GM21786 (cell line): ENCODE data around the gene THOC6.

Experiments
- ATAC-seq: cut with Tn5 transposase; IDR thresholded peaks from one replicate; pipeline ENCODE4 v1.9.1; 2021; ENCODE audit not compliant: unreplicated experiment

The THOC6 gene

GRCh38 chr16:2991566-2992261 lies 32.1 kb upstream of the THOC6 start:
- ATAC-seq, result no peak

GRCh38 chr16:2992383-2993081 lies 31.3 kb upstream of the THOC6 start:
- no peak for ATAC-seq

DNA sequence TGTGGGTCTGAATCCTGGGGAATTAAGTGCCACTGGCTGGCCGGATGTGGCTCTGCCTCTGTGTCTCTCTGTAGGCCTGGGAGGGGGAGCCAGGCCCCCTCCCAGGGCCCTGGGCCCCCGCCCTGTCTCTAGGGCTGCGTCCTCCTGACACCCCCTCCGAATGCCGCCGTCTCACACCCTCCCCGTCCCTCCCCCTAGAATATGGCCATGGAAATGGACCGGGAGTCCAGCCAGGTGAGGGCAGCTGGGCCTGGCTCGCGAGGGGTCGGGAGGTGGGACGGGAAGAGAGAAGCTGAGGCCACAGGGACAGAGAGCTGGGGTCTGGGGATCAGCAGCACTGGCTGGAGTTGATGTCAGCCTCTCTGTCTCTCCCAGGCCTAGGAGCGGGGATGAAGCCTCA lies 27.5 kb upstream of the THOC6 start:
- ATAC-seq, result no peak

DNA sequence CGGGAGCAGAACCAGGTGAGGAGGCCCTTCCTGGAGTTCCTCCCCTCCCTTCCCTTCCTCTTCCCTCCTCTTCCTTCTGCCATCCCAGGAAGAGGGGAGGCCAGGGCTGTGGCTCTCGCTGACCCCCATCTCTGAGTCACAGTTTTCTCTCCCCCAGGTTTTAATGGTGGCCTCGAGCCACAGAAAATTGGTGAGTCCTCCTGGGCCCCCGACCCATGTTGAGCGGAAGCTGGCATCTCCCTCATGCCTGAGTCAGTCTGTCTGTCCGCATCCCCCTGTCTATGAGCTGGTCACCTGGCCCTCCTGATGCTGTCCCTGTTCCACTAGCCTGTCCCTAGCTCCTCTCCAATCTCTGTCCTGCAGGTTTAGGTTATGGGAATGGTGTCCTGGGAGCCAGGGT lies 23.9 kb upstream of the THOC6 start:
- ATAC-seq, result no peak

- ATAC-seq, result no peak
Observed at GRCh38 chr16:3000540-3000939, 23.3 kb upstream of the THOC6 start.

DNA sequence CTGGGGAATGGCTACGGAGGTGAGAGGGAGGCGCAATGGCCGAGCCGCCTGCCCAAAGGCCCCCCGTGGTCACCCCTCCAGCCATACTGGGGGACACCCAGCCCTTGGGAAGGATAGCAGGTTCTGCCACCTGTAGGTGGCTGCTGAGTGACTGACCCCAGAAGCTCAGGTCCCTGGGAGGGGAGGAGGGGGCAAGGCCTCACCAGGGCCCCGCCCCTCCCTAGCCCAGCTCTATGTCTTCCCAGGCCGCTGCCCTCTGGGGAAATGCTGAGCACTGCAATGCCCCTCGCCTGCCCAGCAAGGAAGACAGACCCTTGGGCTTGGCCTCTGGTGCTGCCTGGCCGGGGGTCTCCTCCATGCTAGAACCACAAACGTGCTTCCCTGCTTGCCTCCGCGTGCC lies 22.5 kb upstream of the THOC6 start:
- no peak for ATAC-seq

DNA sequence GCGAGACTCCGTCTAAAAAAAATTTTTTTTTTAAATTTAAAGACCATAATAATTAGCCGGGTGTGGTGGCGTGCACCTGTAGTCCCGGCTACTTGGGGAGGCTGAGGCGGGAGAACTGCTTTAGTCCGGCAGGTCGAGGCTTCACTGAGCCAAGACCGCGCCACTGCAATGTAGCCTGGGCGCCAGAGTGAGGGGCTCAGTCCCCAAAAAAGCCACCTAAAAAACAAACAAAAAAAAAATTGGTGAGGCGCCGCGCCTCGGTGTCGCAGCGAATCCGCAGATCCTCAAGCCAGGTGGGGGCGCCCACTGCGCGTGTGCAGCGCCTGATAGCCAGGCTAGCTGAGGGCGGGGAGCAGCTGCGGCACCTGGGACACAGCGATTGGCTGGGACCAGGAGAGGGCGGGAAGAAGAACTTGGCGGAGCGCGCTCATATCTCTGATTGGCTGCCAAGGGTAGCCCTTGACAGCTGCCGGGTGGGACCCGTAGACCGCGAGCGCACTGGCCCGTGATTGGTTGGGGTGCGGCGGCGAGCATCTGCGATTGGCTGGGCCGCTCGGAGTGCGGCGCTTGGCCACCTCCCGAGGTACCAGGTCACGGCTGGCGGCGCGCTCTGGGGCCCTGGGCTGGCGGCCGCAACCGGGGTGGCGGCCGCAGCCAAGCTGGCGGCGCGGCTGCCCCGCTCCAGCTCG lies 20.1 kb upstream of the THOC6 start:
- peak; percentile 98 for ATAC-seq

GRCh38 chr16:3004319-3004718 lies 19.5 kb upstream of the THOC6 start:
- no peak for ATAC-seq

DNA sequence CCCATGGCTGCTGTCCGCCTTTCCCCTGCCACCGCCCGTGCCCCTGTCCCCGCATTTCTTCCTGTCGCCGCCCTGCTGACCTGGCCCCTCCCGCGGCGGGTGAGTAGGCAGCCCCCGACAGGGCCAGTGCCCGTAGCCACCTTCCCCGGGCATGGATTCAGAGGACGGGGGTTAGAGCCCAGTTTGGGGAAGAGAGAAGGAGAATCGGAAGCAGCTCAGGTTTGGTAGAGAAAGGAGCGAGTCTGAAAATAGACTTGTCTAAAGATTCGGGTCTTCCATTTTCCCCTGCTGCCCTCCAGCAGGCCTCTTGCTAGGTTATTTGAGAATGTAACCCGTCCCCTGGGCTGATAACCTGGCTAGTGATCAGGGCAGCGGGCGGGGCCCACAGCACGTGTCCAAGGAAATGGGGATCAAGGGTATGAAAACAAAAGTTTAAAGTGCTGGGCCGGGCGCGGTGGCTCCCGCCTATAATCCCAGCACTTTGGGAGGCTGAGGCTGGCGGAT lies 19.0 kb upstream of the THOC6 start:
- ATAC-seq, result no peak

GRCh38 chr16:3007059-3007956 lies 16.5 kb upstream of the THOC6 start:
- ATAC-seq, result no peak

- no peak for ATAC-seq
Observed at GRCh38 chr16:3007957-3008689, 15.7 kb upstream of the THOC6 start.

DNA sequence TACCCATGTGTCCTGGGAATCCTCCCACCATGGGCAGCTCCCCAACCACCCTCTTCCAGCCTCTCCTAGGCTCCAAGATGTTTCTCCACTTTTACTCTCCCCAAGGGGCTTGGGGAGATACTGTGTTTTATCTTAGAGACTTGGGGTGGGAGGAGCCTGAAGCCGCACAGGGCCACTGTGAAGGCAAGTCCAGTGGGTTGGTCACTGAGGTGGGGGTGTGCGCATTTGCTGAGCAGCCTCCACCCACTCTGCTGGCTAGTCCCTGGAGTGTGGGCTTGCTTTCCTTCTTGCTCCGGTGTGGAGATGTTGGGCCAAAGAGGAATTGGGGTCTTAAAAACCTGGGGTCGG lies 15.2 kb upstream of the THOC6 start:
- ATAC-seq, result no peak

DNA sequence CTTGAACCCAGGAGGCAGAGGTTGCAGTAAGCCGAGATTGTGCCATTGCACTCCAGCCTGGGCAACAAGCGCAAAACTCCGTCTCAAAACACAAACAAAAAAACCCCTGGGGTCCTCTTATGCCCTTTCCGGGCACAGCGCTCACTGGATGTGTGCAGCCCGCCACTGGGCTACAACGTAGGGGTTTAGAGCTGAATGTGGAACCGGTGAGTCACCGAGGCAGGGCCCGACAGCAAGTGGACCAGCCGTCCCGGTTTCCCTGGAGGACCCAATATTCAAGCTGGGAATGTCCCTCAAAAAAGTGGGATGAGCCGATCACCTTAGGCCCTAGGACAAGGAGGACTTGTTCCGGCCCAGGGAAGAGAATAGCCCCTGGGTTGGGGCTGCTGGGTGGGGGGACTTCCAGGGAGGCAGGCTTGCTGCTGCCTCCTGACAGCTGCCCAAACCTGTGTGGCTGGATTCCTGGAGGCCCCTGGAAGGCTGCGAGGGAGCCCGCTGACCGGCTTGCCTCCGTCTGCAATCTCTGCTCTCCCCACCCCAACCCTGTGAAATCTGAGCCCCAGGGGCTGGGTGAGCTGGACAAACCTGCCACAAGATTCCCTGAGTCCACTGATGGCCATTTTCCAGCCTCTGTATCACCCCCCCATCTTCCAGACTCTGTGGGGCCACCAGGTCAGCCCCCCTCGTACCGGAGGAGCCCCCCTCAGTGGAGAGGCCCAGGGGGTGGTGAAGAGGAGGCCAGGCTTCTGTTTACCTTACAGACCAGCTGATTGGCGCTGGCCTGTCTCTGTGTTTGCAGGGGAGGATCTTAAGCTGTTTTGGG lies 14.1 kb upstream of the THOC6 start:
- ATAC-seq, result no peak

- no peak for ATAC-seq
Observed at GRCh38 chr16:3010510-3010909, 13.3 kb upstream of the THOC6 start.

GRCh38 chr16:3012246-3012645 lies 11.6 kb upstream of the THOC6 start:
- ATAC-seq, result no peak

GRCh38 chr16:3012828-3013420 lies 10.9 kb upstream of the THOC6 start, which contains the start of gene CLDN9:
CLDN9 (plus strand) TSS chr16:3012923; CDS start chr16:3013363, 440 bp downstream.
- no peak for ATAC-seq

DNA sequence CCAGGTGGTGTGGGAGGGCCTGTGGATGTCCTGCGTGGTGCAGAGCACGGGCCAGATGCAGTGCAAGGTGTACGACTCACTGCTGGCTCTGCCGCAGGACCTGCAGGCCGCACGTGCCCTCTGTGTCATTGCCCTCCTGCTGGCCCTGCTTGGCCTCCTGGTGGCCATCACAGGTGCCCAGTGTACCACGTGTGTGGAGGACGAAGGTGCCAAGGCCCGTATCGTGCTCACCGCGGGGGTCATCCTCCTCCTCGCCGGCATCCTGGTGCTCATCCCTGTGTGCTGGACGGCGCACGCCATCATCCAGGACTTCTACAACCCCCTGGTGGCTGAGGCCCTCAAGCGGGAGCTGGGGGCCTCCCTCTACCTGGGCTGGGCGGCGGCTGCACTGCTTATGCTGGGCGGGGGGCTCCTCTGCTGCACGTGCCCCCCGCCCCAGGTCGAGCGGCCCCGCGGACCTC lies 10.3 kb upstream of the THOC6 start:
- no peak for ATAC-seq

GRCh38 chr16:3013998-3014690 lies 9.7 kb upstream of the THOC6 start:
- ATAC-seq, result no peak
